ENCODE results near the gene MPRIP. TPM values are rescaled to one million over a fixed set of nuclear protein-coding genes. Genes with fewer than 3 reads are reported as not detected.

The MPRIP gene
- total and polyA plus RNA-seq, 2 of the 13 experiments (the other 11 are each of a cell fraction or from before 2014, with no cell fraction given), result 50.2 to 52.4 TPM

DNA sequence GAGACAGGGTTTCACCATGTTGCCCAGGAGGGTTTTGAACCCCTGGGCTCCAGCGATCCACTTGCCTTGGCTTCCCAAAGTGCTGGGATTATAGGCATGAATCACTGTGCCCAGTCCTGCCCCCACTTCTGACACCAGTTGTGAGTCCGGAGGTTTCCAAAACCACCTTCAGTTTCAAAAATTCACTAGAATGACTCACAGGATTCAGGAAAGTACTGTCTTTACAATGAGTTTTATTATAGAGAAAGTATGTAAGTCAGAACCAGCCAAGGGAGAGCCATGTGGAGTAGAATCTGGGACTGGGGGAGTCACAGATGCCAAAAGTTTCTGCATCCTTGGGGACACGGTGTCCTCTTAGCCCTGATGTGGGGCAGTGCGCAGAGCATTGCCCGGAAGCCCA is 108.8 kb downstream of the MPRIP start:
- Histone ChIP-seq H3K4me2 (ENCODE audit: low read depth, low read length) (no peak overlapping the region), H3K36me3 (replicated peaks in 1 of 2; ENCODE audit: control insufficient read depth in 1 of 2, insufficient read depth in 2 of 2, low read length in 2 of 2) (peaks cover 15 to 57% of the 10 kb centered on the region in 2 experiments), H3K9ac (ENCODE audit: insufficient read depth, low read depth, low read length) (no peak overlapping the region), H3K4me1 (ENCODE audit: insufficient read depth, low read length) (0 out of 2 replicates have a peak, but pooled peaks cover 5% of the 10 kb centered on the region), H4K20me1 (ENCODE audit: insufficient read depth, low read length) (no peaks in the 10 kb centered on the region), H3K27ac (ENCODE audit: extremely low read length, insufficient read depth, low read length) (no peak overlapping the region), H3K9me3 (ENCODE audit: low read length) (no peaks in the 10 kb centered on the region), H3K27me3 (ENCODE audit: control insufficient read depth in 1 of 2, insufficient read depth in 2 of 2, low read length in 2 of 2) (no peaks in the 10 kb centered on the region), H3K4me3 (replicated peaks in 1 of 3; ENCODE audit: insufficient read depth in 1 of 3, low read depth in 2 of 3, low read length in 3 of 3) (no peak overlapping the region), H3K79me2 (ENCODE audit: insufficient read depth, low read length) (no peaks in the 10 kb centered on the region), H2AFZ (ENCODE audit: low read length) (no peak overlapping the region)
- WGBS (ENCODE audit: low lambda C conversion rate), result 97% methylated on average over 5 of the region's 5 CpGs
- CTCF ChIA-PET (ENCODE audit: low intra/inter-chr PET ratio, low total read pairs), result no interaction called here
- no peak for ATAC-seq
- in situ Hi-C loops (cut with HindIII; ENCODE audit: extremely low pct_ligation_motif_present, low pct_unique_long_range_greater_than_20kb) (no loop called here), intact Hi-C loops (cut with micrococcal nuclease; ENCODE audit: unreplicated experiment) (no loop called here)
- POLR2A ChIA-PET, result no interaction called here
- no TSS peak for BruUV-seq (replicated peaks)
- DNase-seq (ENCODE audit: low spot score), result no peak
- FAIRE-seq, result no peak
- TF ChIP-seq, protein P1, sequence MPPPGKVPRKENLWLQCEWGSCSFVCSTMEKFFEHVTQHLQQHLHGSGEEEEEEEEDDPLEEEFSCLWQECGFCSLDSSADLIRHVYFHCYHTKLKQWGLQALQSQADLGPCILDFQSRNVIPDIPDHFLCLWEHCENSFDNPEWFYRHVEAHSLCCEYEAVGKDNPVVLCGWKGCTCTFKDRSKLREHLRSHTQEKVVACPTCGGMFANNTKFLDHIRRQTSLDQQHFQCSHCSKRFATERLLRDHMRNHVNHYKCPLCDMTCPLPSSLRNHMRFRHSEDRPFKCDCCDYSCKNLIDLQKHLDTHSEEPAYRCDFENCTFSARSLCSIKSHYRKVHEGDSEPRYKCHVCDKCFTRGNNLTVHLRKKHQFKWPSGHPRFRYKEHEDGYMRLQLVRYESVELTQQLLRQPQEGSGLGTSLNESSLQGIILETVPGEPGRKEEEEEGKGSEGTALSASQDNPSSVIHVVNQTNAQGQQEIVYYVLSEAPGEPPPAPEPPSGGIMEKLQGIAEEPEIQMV (CRISPR knock-in tag; IDR thresholded peaks at IDR 0.05; ENCODE audit: low read depth), result no peak
- no peak for TF ChIP-seq PLRG1 (conservative IDR thresholded peaks at IDR 0.05)
- TF ChIP-seq SP2 (CRISPR knock-in tag; IDR thresholded peaks at IDR 0.05), result no peak
- no peak for TF ChIP-seq KLF11 (CRISPR knock-in tag; IDR thresholded peaks at IDR 0.05)
- TF ChIP-seq ZNF772 (CRISPR knock-in tag; IDR thresholded peaks at IDR 0.05), result no peak
- TF ChIP-seq, protein P2, sequence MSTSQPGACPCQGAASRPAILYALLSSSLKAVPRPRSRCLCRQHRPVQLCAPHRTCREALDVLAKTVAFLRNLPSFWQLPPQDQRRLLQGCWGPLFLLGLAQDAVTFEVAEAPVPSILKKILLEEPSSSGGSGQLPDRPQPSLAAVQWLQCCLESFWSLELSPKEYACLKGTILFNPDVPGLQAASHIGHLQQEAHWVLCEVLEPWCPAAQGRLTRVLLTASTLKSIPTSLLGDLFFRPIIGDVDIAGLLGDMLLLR (CRISPR knock-in tag; IDR thresholded peaks at IDR 0.05), result no peak
- no peak for TF ChIP-seq ZNF782 (CRISPR knock-in tag; IDR thresholded peaks at IDR 0.05; ENCODE audit: borderline replicate concordance)
- TF ChIP-seq HIC2 (CRISPR knock-in tag; IDR thresholded peaks at IDR 0.05; ENCODE audit: low read depth), result no peak
- no peak for TF ChIP-seq ZKSCAN1 (IDR thresholded peaks at IDR 0.05; ENCODE audit: low read length)
- TF ChIP-seq RXRA (CRISPR knock-in tag; IDR thresholded peaks at IDR 0.05), result no peak
